HPDE6-E6E7 (cell line): ENCODE results near the gene MRPL3.
"Not testable (repeated sequence)": the region's sequence is repeated elsewhere in the genome, so short reads cannot be mapped to it uniquely, and the experiment has no call there.

ENCODE experiments used
- DNase-seq: peaks from one replicate; pipeline ENCODE4 v3.0.0; 2011; ENCODE audit warnings: missing footprints; ENCODE audit errors: extremely low spot score

Gene MRPL3

GRCh38 chr3:131494706-131495105 lies 8.1 kb downstream of the MRPL3 start:
- no peak for DNase-seq

- no peak for DNase-seq
Observed at GRCh38 chr3:131491775-131492174, 11.0 kb downstream of the MRPL3 start.

- DNase-seq, result no peak
Observed at GRCh38 chr3:131491084-131491483, 11.7 kb downstream of the MRPL3 start.

- not testable (repeated sequence) for DNase-seq
Observed at GRCh38 chr3:131486545-131486944, 16.2 kb downstream of the MRPL3 start.

GRCh38 chr3:131485119-131485518 lies 17.7 kb downstream of the MRPL3 start:
- DNase-seq, result no peak

- no peak for DNase-seq
Observed at GRCh38 chr3:131484496-131485111, 18.2 kb downstream of the MRPL3 start.

GRCh38 chr3:131480116-131480515 lies 22.7 kb downstream of the MRPL3 start:
- no peak for DNase-seq

GRCh38 chr3:131477813-131478212 lies 25.0 kb downstream of the MRPL3 start:
- DNase-seq, result no peak

- DNase-seq, result no peak
Observed at GRCh38 chr3:131474115-131474514, 28.7 kb downstream of the MRPL3 start.

GRCh38 chr3:131470377-131470776 lies 32.4 kb downstream of the MRPL3 start:
- no peak for DNase-seq

- DNase-seq, result no peak
Observed at GRCh38 chr3:131458653-131459052, 44.1 kb downstream of the MRPL3 start.

- DNase-seq, result no peak
Observed at GRCh38 chr3:131457220-131457619, 45.6 kb downstream of the MRPL3 start.

- DNase-seq, result peak; percentile 7
Observed at GRCh38 chr3:131454501-131454900, 48.3 kb downstream of the MRPL3 start.

- no peak for DNase-seq
Observed at GRCh38 chr3:131453533-131453932, 49.2 kb downstream of the MRPL3 start.

GRCh38 chr3:131447349-131447748 lies 55.4 kb downstream of the MRPL3 start:
- no peak for DNase-seq

- no peak for DNase-seq
Observed at GRCh38 chr3:131444180-131444579, 58.6 kb downstream of the MRPL3 start.

- DNase-seq, result no peak
Observed at GRCh38 chr3:131439084-131439483, 63.7 kb downstream of the MRPL3 start.

- no peak for DNase-seq
Observed at GRCh38 chr3:131435000-131435399, 67.8 kb downstream of the MRPL3 start.

- DNase-seq, result no peak
Observed at GRCh38 chr3:131432441-131432840, 70.3 kb downstream of the MRPL3 start.

- no peak for DNase-seq
Observed at GRCh38 chr3:131431754-131432153, 71.0 kb downstream of the MRPL3 start.

GRCh38 chr3:131427226-131427625 lies 75.5 kb downstream of the MRPL3 start:
- no peak for DNase-seq

- no peak for DNase-seq
Observed at GRCh38 chr3:131421957-131422498, 80.7 kb downstream of the MRPL3 start.

- DNase-seq, result no peak
Observed at GRCh38 chr3:131421301-131421700, 81.5 kb downstream of the MRPL3 start.

- no peak for DNase-seq
Observed at GRCh38 chr3:131417751-131418150, 85.0 kb downstream of the MRPL3 start.
